ENCODE data around the gene FLNB.

GRCh38 chr3:58085616-58086015 lies 77.4 kb downstream of the FLNB start:
- TF ChIP-seq BACH2 (CRISPR knock-in tag; IDR thresholded peaks at IDR 0.05; ENCODE audit: borderline replicate concordance) (no peak), PATZ1 (CRISPR knock-in tag; IDR thresholded peaks at IDR 0.05; ENCODE audit: borderline replicate concordance) (no peak), ZFP30 (CRISPR knock-in tag; IDR thresholded peaks at IDR 0.05) (no peak), RARB (CRISPR knock-in tag; IDR thresholded peaks at IDR 0.05) (no peak), ARNTL (CRISPR knock-in tag; IDR thresholded peaks at IDR 0.05; ENCODE audit: borderline replicate concordance, low read depth) (no peak), SNAI2 (CRISPR knock-in tag; IDR thresholded peaks at IDR 0.05) (no peak), ZFP3 (CRISPR knock-in tag; IDR thresholded peaks at IDR 0.05) (no peak), ESRRG (CRISPR knock-in tag; IDR thresholded peaks at IDR 0.05) (no peak)
- TF ChIP-seq, protein P1, sequence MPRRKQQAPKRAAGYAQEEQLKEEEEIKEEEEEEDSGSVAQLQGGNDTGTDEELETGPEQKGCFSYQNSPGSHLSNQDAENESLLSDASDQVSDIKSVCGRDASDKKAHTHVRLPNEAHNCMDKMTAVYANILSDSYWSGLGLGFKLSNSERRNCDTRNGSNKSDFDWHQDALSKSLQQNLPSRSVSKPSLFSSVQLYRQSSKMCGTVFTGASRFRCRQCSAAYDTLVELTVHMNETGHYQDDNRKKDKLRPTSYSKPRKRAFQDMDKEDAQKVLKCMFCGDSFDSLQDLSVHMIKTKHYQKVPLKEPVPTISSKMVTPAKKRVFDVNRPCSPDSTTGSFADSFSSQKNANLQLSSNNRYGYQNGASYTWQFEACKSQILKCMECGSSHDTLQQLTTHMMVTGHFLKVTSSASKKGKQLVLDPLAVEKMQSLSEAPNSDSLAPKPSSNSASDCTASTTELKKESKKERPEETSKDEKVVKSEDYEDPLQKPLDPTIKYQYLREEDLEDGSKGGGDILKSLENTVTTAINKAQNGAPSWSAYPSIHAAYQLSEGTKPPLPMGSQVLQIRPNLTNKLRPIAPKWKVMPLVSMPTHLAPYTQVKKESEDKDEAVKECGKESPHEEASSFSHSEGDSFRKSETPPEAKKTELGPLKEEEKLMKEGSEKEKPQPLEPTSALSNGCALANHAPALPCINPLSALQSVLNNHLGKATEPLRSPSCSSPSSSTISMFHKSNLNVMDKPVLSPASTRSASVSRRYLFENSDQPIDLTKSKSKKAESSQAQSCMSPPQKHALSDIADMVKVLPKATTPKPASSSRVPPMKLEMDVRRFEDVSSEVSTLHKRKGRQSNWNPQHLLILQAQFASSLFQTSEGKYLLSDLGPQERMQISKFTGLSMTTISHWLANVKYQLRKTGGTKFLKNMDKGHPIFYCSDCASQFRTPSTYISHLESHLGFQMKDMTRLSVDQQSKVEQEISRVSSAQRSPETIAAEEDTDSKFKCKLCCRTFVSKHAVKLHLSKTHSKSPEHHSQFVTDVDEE (CRISPR knock-in tag; IDR thresholded peaks at IDR 0.05) = no peak
- TF ChIP-seq, protein P2, sequence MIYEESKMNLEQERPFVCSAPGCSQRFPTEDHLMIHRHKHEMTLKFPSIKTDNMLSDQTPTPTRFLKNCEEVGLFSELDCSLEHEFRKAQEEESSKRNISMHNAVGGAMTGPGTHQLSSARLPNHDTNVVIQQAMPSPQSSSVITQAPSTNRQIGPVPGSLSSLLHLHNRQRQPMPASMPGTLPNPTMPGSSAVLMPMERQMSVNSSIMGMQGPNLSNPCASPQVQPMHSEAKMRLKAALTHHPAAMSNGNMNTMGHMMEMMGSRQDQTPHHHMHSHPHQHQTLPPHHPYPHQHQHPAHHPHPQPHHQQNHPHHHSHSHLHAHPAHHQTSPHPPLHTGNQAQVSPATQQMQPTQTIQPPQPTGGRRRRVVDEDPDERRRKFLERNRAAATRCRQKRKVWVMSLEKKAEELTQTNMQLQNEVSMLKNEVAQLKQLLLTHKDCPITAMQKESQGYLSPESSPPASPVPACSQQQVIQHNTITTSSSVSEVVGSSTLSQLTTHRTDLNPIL (CRISPR knock-in tag; IDR thresholded peaks at IDR 0.05; ENCODE audit: low read depth) = no peak

All from SK-N-SH treated with all-trans-retinoic acid at 6 μM for 48 hours (cell line).